ENCODE data around the gene CCT2.

Gene CCT2

GRCh38 chr12:69610729-69611128 is 25.5 kb downstream of the CCT2 start, which contains the start of gene LRRC10 (continued):
- no peak for TF ChIP-seq PATZ1 (tag by site-specific recombination; IDR thresholded peaks at IDR 0.05)
- TF ChIP-seq ZNF311 (tag by site-specific recombination; IDR thresholded peaks at IDR 0.05; ENCODE audit: borderline replicate concordance): no peak
- no peak for TF ChIP-seq ZNF600 (tag by site-specific recombination; IDR thresholded peaks at IDR 0.05)
- no peak for TF ChIP-seq ZNF549 (tag by site-specific recombination; IDR thresholded peaks at IDR 0.05)
- no peak for TF ChIP-seq OVOL3 (tag by site-specific recombination; IDR thresholded peaks at IDR 0.05)
- TF ChIP-seq ZNF280D (tag by site-specific recombination; IDR thresholded peaks at IDR 0.05): no peak
- no peak for TF ChIP-seq ZNF664 (tag by site-specific recombination; IDR thresholded peaks at IDR 0.05)
- no peak for TF ChIP-seq BCL11A (tag by site-specific recombination; IDR thresholded peaks at IDR 0.05; ENCODE audit: low read depth)
- TF ChIP-seq ZNF274 (IDR thresholded peaks at IDR 0.05; ENCODE audit: low read length): no peak
- no peak for TF ChIP-seq ZNF274 (tag by site-specific recombination; IDR thresholded peaks at IDR 0.05; ENCODE audit: borderline replicate concordance)
- no peak for TF ChIP-seq MZF1 (tag by site-specific recombination; IDR thresholded peaks at IDR 0.05; ENCODE audit: borderline replicate concordance)
- TF ChIP-seq TCF7L2 (IDR thresholded peaks at IDR 0.05; ENCODE audit: borderline replicate concordance, low read depth, low read length): no peak

GRCh38 chr12:69613351-69613750 is 28.1 kb downstream of the CCT2 start:
- no peak for TF ChIP-seq ZNF48 (tag by site-specific recombination; IDR thresholded peaks at IDR 0.05)
- TF ChIP-seq ZFP3 (tag by site-specific recombination; IDR thresholded peaks at IDR 0.05; ENCODE audit: low read depth): no peak
- TF ChIP-seq ZNF670 (tag by site-specific recombination; IDR thresholded peaks at IDR 0.05; ENCODE audit: low read depth): no peak
- no peak for TF ChIP-seq ZSCAN4 (tag by site-specific recombination; IDR thresholded peaks at IDR 0.05)
- no peak for TF ChIP-seq ZNF138 (tag by site-specific recombination; IDR thresholded peaks at IDR 0.05; ENCODE audit: borderline replicate concordance)
- TF ChIP-seq ZNF416 (tag by site-specific recombination; IDR thresholded peaks at IDR 0.05): no peak
- TF ChIP-seq ZNF146 (tag by site-specific recombination; IDR thresholded peaks at IDR 0.05): no peak
- no peak for TF ChIP-seq ZNF510 (tag by site-specific recombination; IDR thresholded peaks at IDR 0.05; ENCODE audit: insufficient replicate concordance)
- no peak for TF ChIP-seq ZNF530 (tag by site-specific recombination; IDR thresholded peaks at IDR 0.05; ENCODE audit: low read depth)
- no peak for TF ChIP-seq ZNF404 (tag by site-specific recombination; IDR thresholded peaks at IDR 0.05)
- TF ChIP-seq ZNF157 (tag by site-specific recombination; IDR thresholded peaks at IDR 0.05): no peak
- TF ChIP-seq HOXA7 (CRISPR knock-in tag; IDR thresholded peaks at IDR 0.05; ENCODE audit: borderline replicate concordance): no peak
- no peak for TF ChIP-seq ZNF692 (tag by site-specific recombination; IDR thresholded peaks at IDR 0.05)
- POLR2A ChIA-PET: no interaction called here
- H3K9me3 ChIP-seq (ENCODE audit: control insufficient read depth, insufficient read depth, low read depth, low read length): no peaks in the 10 kb centered on the region
- H3K4me3 ChIP-seq (ENCODE audit: low read depth, low read length): no peak overlapping the region
- H3K27ac ChIP-seq (ENCODE audit: extremely low read depth, low read depth, low read length): no peak overlapping the region
- no peaks in the 10 kb centered on the region for H3K36me3 ChIP-seq (ENCODE audit: control insufficient read depth in 2 of 2, insufficient read depth in 1 of 2, low read length in 2 of 2)
- H3K4me1 ChIP-seq (ENCODE audit: control insufficient read depth, insufficient read depth, low read length): no peaks in the 10 kb centered on the region
- CTCF ChIA-PET: no interaction called here

All from HEK293 (cell line).